Left lobe of liver (tissue), 2 donors: Measurements from ENCODE around the gene SOWAHB. TPM values are rescaled to one million over a fixed set of nuclear protein-coding genes. Genes with fewer than 3 reads are reported as not detected.

Experiments used
- ATAC-seq: fragments of 200-7000 bp; cut with Tn5 transposase; one replicate; pipeline ENCODE4 v1.9.1; 2020; ENCODE audit warnings: mild to moderate bottlenecking, moderate library complexity
- DNase-seq: peaks from one replicate; pipeline ENCODE4 v3.0.0-alpha.2; 2020; ENCODE audit warnings: low spot score
- total RNA-seq: library from RNA; stranded (reverse); gene quantifications from one replicate; pipeline ENCODE4 v1.2.1, GENCODE V29; 2021
- donor health status: DM: no; HTN: no; CAD: no; lungs with moderate emphysema.
- donor health status: DM: no; HTN: yes; CAD: no.

Gene SOWAHB
- total RNA-seq: 22.1 TPM

DNA sequence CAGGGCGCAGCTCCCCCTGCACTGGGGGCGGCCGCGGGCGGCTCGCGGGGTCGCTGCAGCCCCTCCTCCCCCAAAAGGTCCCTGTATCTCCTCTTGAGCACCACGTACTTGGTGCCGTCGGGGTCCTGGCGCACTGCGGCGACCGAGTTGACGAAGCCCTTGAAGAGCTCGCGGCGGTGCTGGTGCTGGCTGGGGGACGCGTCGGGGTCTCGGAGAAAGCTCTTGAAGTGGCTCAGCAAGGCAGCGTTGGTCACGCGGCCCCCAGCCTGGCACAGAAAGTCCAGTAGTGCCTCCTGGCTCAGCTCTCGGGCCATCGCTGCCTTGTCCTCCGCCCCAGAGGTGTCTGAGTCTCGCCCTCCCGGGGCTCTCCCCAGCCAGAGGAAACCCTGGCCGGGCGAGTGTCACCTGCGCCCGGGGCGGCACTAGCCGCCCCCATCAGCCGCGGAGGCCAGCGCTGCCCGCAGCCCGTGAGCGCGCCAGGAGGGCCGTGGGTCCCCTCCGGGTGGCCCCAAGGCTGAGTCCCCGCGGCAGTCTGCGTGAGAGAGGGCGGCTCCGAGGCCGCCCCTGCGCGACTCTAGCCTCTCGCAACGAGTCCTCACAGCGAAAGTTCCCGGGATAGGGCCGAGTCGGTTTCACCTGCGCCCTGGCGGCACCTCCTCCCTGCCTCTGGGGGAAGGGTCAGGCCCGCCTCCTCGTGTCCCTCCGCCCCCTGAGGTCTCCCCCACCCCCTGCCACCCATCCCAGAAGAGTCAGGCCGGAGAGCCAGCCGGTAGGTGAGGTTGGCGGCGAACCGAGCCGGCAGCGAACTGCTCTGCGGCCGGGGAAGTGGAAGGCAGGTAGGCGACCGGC lies at the start of gene SOWAHB:
SOWAHB (minus strand) TSS at position 609 of the 849 bp plus-strand sequence; CDS start at position 314, 295 bp downstream.
- DNase-seq (peak; percentile 96), ATAC-seq (peak; percentile 86)

GRCh38 chr4:76947369-76947768 lies 49.4 kb upstream of the SOWAHB start:
- no peak for ATAC-seq
- DNase-seq: no peak

DNA sequence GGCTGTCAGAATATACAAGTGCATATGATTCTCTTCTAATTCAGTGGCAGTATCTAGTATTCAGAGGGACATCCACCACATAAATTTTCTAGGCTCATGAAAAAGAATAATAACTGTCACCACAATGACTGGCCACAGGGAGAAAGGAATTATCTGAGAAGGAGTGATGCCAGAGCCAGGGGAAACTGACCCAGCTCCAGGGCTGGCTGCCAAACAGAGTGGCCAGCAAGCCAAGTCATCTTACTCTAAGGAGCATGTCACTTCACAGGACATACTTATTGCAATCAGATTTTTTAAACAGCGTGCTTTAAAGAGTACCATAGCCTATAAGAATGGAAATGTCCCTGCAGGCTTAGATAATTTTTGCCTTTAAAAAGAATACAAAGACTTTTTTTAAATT lies 45.8 kb upstream of the SOWAHB start:
- DNase-seq (no peak), ATAC-seq (peak; percentile 21)

- peak; percentile 78 for ATAC-seq
- DNase-seq: no peak
Observed at GRCh38 chr4:76943129-76943620, 45.2 kb upstream of the SOWAHB start.

GRCh38 chr4:76939184-76939583 lies 41.2 kb upstream of the SOWAHB start:
- no peak for ATAC-seq
- DNase-seq: no peak

DNA sequence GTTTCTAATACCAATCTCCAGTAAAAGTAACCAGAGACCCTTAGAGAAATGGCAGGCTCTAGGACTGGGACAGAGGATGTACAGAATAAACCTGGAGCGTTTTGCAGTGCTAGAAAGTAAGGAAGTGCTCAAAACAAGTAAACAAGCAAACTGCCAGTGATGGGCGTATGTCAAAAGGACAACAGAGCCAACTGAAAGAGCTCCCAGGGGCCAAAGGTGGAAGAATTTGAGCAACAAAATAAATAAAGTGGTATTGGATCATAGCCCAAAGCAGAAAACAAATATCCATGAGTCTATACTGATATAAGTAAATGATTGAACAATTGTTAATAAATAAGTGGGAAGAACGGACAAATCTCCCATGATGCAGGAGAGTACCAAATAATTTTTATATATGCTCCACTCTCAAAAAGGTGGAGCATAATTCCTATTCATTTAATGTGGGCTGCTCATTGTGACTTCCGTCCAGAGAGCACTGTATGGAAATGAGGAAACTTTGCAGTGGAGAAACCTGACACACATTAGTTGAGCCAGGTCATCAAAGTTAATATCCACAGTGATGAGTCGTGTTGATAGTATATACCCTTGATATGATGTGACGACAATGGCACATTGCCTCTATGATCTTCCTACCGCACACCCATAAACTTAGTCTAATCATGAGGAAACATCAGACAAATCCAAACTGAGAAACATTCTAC lies 33.8 kb upstream of the SOWAHB start:
- peak; percentile 70 for DNase-seq
- ATAC-seq: peak; percentile 93

DNA sequence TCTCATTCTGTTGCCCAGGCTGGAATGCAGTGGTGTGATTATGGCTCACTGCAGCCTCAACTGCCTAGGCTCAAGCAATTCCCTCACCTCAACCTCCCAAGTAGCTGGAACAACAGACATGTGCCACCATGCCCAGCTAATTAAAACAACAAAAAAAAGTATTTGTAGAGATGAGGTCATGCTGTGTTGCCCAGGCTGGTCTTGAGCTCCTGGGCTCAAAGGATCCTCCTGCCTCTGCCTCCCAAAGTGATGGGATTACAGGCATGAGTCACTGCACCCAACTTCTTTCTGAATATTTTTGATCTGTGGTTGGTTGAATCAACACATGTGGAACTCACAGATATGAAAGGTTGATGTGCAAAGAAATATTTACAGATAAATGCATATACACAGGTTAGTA lies 33.1 kb upstream of the SOWAHB start:
- no peak for DNase-seq
- ATAC-seq: no peak

DNA sequence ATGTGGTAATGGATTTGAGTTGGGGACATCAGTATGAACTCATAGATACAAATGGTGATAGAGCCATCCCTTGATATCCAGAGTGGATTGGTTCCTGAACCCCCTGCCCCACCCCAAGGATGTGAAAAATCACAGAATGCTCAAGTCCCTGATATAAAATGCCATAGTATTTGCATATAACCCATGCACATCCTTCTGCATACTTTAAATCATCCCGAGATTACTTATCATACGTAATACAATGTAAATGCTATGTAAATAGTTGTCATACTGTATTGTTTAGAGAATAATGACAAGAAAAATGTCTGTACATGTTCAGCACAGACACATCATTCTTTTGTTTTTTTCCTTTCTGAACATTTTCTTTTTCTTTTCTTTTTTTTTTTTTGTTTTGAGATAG lies 32.7 kb upstream of the SOWAHB start:
- DNase-seq (no peak), ATAC-seq (no peak)

DNA sequence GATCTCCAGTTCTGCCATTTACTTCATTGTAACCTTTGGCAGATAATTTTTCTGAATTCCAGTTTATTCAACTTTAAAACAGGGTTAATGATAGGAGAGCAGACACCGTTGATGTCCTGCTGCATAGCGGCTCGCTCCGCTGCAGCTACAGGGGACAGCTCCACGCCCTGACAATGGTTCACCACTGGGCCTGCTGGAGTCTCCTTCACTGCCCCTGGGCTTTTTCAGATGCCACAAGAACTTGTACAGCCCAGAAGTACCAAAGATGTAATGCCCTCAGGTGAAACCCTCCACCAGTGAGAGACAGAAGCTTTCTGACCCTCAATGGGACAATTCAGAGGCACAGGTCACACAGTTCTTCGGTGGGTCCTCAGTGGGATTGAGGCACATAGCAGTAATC lies 28.9 kb upstream of the SOWAHB start:
- no peak for ATAC-seq
- no peak for DNase-seq

- ATAC-seq (no peak), DNase-seq (no peak)
Observed at GRCh38 chr4:76923619-76924357, 25.8 kb upstream of the SOWAHB start.

GRCh38 chr4:76920715-76921114 lies 22.8 kb upstream of the SOWAHB start:
- ATAC-seq: no peak

GRCh38 chr4:76909711-76910110 lies 11.8 kb upstream of the SOWAHB start:
- no peak for DNase-seq

More at GRCh38 chr4:76920715-76921114, 22.8 kb upstream of the SOWAHB start:
- DNase-seq: no peak

DNA sequence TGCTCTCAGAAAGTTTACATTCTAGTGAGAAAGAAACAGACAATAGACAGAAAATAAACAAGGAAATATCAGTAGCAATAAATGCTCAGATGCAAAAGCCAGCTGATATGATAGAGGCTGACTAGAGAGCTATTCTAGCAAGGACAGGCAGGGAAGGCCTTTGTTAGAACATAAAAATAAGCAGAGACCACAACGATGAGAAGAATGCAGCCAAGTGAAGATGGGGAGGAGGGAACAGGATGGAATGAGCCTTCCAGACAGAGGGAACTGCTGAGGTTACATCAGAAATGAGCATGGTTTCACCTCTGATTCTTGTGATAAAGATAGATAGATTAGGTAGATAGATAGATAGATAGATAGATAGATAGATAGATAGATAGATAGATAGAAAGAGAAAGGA lies 7.6 kb upstream of the SOWAHB start:
- ATAC-seq (no peak), DNase-seq (no peak)

More at GRCh38 chr4:76909711-76910110, 11.8 kb upstream of the SOWAHB start:
- no peak for ATAC-seq

GRCh38 chr4:76904646-76905190 lies 6.8 kb upstream of the SOWAHB start:
- no peak for DNase-seq
- no peak for ATAC-seq

DNA sequence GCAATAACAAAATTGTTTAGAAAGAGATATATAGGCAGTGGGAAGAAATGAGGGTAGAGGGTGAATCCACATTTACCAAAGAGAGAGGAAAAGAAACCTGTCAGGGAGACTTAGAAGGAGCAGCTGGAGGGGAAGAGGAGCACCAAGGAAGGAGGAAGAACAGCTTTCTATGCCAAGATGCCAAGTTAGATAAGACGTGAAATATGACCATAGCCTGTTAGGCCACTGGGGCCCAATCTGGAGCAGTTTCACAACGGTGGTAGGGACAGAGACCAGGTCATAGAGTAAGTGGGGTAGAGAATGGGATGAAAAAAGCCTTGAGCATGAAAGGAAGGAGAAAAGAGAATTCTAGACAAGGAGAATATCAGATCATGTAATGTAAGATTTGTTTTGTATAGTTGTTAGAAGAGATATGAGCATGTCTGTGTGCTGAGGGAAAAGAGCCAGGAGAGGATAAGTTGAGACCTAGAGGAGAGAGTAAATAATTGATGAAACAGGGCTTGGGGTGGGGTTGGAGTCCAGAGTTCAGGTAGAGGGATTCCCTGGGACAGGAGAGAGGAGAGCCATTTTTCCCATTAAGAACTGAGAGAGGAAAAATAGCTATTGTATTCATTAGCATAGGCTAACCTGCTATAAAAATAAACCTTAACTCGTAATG lies 4.4 kb upstream of the SOWAHB start:
- ATAC-seq (peak; percentile 56), DNase-seq (peak; percentile 68)

GRCh38 chr4:76898949-76899645 lies 1.2 kb upstream of the SOWAHB start:
- no peak for ATAC-seq
- DNase-seq: no peak

GRCh38 chr4:76898385-76898692 lies 395 bp upstream of the SOWAHB start:
- ATAC-seq (no peak), DNase-seq (no peak)

DNA sequence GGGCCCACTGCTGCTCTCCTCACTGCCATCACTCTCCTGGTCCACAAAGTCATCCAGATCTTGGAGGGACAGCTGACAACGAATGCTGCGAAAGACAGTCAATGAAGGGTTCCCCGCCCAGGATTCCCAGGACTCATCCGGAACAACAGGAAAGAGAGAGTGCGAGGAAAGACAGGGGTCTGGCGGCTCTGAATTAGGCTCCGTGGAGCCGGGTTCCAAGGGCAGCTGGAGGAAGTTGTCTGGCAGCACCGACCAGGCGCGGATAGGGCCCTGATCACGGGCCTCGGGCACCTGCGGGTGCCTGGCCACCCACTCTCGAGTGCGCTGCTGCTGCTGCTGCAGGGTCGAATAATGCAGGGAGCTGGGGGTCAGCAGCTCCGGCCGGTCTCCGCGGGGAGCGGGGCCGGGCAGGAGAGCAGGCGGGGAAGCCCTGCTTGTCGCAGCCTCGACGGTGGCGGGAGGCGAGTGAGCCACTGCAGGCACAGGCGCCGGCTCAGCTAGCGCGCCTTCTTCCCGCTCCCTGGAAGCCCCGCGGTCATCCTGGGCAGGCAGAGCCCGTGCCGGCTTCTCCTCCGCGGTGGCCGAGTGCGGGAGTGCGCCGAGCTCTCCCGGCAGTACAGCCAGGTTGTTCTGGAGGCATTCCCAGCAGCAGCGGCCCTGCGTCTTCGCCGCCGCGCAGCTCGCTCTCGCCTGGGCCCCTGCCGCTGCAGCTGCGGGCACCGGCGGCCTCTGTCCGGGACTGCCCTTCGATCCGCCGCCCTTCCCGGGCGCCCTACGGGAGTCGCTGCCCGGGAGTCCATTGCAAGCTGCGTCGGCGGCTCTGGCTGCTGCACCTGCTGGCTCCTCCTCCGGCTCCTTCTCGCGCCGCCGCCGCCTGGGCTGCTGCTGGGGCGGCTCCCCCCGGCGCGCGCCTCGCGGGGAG lies 1.1 kb downstream of the SOWAHB start:
- ATAC-seq (peak; percentile 63), DNase-seq (peak; percentile 69)

GRCh38 chr4:76896048-76896447 lies 1.9 kb downstream of the SOWAHB start:
- no peak for ATAC-seq
- DNase-seq: no peak
